HEK293 (cell line): ENCODE data around the gene SHCBP1L.

Experiments
- CTCF ChIA-PET: fragments of 350-600 bp; formaldehyde crosslinking; extraction: SDS; loops from one replicate; lab custom pipeline; 2021; ENCODE audit warnings: antibody characterized with exemption; lab: Yijun Ruan, JAX
- POLR2A ChIA-PET: fragments of 300-600 bp; formaldehyde crosslinking; extraction: SDS; loops from one replicate; lab custom pipeline; 2020; ENCODE audit warnings: antibody characterized with exemption, inconsistent platforms; lab: Yijun Ruan, JAX
- H3K27ac ChIP-seq: fragments of 200-500 bp; sonication (Bioruptor generic); 2 replicates; pipeline ENCODE4 v1.5.1; 2014; ENCODE audit warnings: low read depth, low read length, control low read depth, inconsistent platforms; ENCODE audit errors: extremely low read depth
- H3K36me3 ChIP-seq, 2 experiments: fragments of 200-500 bp in 1 of 2; sonication (Bioruptor generic) in 1 of 2; 1 replicate in 1 of 2; 2 replicates in 1 of 2; pipeline ENCODE4 v1.5.1; 2014 to 2017; ENCODE audit warnings: inconsistent platforms in 2 of 2, low read length in 2 of 2; ENCODE audit not compliant: control insufficient read depth in 2 of 2, insufficient read depth in 1 of 2
- H3K4me1 ChIP-seq: fragments of 200-500 bp; sonication (Bioruptor generic); 2 replicates; pipeline ENCODE4 v1.5.1; 2014; ENCODE audit warnings: mild to moderate bottlenecking, low read length, inconsistent platforms; ENCODE audit not compliant: control insufficient read depth, insufficient read depth
- H3K4me3 ChIP-seq: 2 replicates; pipeline ENCODE4 v1.5.1; 2011; ENCODE audit warnings: low read depth, mild to moderate bottlenecking, control low read depth, low read length, moderate library complexity
- H3K9me3 ChIP-seq: fragments of 200-500 bp; sonication (Bioruptor generic); 2 replicates; pipeline ENCODE4 v1.5.1; 2014; ENCODE audit warnings: low read depth, low read length, inconsistent platforms; ENCODE audit not compliant: control insufficient read depth, insufficient read depth
- HOXA7 ChIP-seq: sonication (generic); formaldehyde crosslinking; IDR thresholded peaks from 2 replicates; pipeline ENCODE4 v1.8.1; 2022; ENCODE audit warnings: missing genetic modification reagents, borderline replicate concordance
- INSM2 ChIP-seq: fragments of 450-650 bp; formaldehyde crosslinking; IDR thresholded peaks from 2 replicates; pipeline ENCODE4 v1.5.1; 2016; ENCODE audit warnings: missing biosample characterization, missing genetic modification characterization
- KLF16 ChIP-seq: fragments of 450-650 bp; formaldehyde crosslinking; IDR thresholded peaks from 2 replicates; pipeline ENCODE4 v1.5.1; 2017; ENCODE audit warnings: missing biosample characterization, missing genetic modification characterization
- KLF9 ChIP-seq: fragments of 450-650 bp; formaldehyde crosslinking; IDR thresholded peaks from 2 replicates; pipeline ENCODE4 v1.5.1; 2016; ENCODE audit warnings: missing biosample characterization, missing genetic modification characterization, low read depth
- MZF1 ChIP-seq: fragments of 450-650 bp; formaldehyde crosslinking; IDR thresholded peaks from 2 replicates; pipeline ENCODE4 v1.5.1; 2017; ENCODE audit warnings: missing biosample characterization, missing genetic modification characterization, borderline replicate concordance
- PRDM1 ChIP-seq: fragments of 450-650 bp; formaldehyde crosslinking; IDR thresholded peaks from 2 replicates; pipeline ENCODE4; 2016; ENCODE audit warnings: missing biosample characterization, missing genetic modification characterization
- SP3 ChIP-seq: fragments of 450-650 bp; formaldehyde crosslinking; IDR thresholded peaks from 2 replicates; pipeline ENCODE4 v1.5.1; 2016; ENCODE audit warnings: missing biosample characterization, missing genetic modification characterization
- TRIM28 ChIP-seq: IDR thresholded peaks from 2 replicates; pipeline ENCODE4 v1.6.1; 2011; ENCODE audit warnings: low read length, control low read depth, borderline replicate concordance
- ZBTB21 ChIP-seq: fragments of 450-650 bp; formaldehyde crosslinking; IDR thresholded peaks from 2 replicates; pipeline ENCODE4 v1.5.1; 2017; ENCODE audit warnings: missing biosample characterization, missing genetic modification characterization
- ZIC2 ChIP-seq: fragments of 450-650 bp; formaldehyde crosslinking; IDR thresholded peaks from 2 replicates; pipeline ENCODE4 v1.5.1; 2016; ENCODE audit warnings: missing biosample characterization, missing genetic modification characterization
- ZNF169 ChIP-seq: fragments of 450-650 bp; formaldehyde crosslinking; IDR thresholded peaks from 2 replicates; pipeline ENCODE4 v1.5.1; 2016; ENCODE audit warnings: missing biosample characterization, missing genetic modification characterization
- ZNF174 ChIP-seq: fragments of 450-650 bp; formaldehyde crosslinking; IDR thresholded peaks from 2 replicates; pipeline ENCODE4 v1.5.0; 2017; ENCODE audit warnings: missing biosample characterization, mild to moderate bottlenecking, missing genetic modification characterization
- ZNF211 ChIP-seq: fragments of 450-650 bp; formaldehyde crosslinking; IDR thresholded peaks from 2 replicates; pipeline ENCODE4 v1.5.1; 2016; ENCODE audit warnings: low read depth, missing biosample characterization, missing genetic modification characterization
- ZNF274 ChIP-seq, 2 experiments: fragments of 200-500 bp in 1 of 2; fragments of 450-650 bp in 1 of 2; sonication (Bioruptor generic) in 1 of 2; formaldehyde crosslinking in 1 of 2; IDR thresholded peaks; 2 replicates each; pipeline versions ENCODE4 v1.5.1 to v1.6.1; 2014 to 2016; ENCODE audit warnings: borderline replicate concordance in 1 of 2, inconsistent platforms in 1 of 2, low read length in 1 of 2, missing biosample characterization in 1 of 2, missing genetic modification characterization in 1 of 2
- ZNF37A ChIP-seq: fragments of 450-650 bp; IDR thresholded peaks from 2 replicates; pipeline ENCODE4 v1.5.1; 2018; ENCODE audit warnings: missing biosample characterization, missing genetic modification characterization
- ZNF510 ChIP-seq: fragments of 450-650 bp; formaldehyde crosslinking; IDR thresholded peaks from 2 replicates; pipeline ENCODE4 v1.5.1; 2018; ENCODE audit warnings: mild to moderate bottlenecking, missing genetic modification characterization, missing biosample characterization; ENCODE audit not compliant: insufficient replicate concordance
- ZNF560 ChIP-seq: fragments of 450-650 bp; formaldehyde crosslinking; IDR thresholded peaks from 2 replicates; pipeline ENCODE4 v1.5.1; 2017; ENCODE audit warnings: missing biosample characterization, missing genetic modification characterization, borderline replicate concordance
- ZNF664 ChIP-seq: fragments of 450-650 bp; formaldehyde crosslinking; IDR thresholded peaks from 2 replicates; pipeline ENCODE4 v1.5.1; 2016; ENCODE audit warnings: missing biosample characterization, missing genetic modification characterization
- ZNF704 ChIP-seq: fragments of 450-650 bp; formaldehyde crosslinking; IDR thresholded peaks from 2 replicates; pipeline ENCODE4 v1.5.1; 2016; ENCODE audit warnings: missing biosample characterization, missing genetic modification characterization
- ZNF76 ChIP-seq: fragments of 450-650 bp; formaldehyde crosslinking; IDR thresholded peaks from 2 replicates; pipeline ENCODE4; 2016; ENCODE audit warnings: low read depth, missing biosample characterization, missing genetic modification characterization, borderline replicate concordance
- ZNF791 ChIP-seq: fragments of 450-650 bp; formaldehyde crosslinking; IDR thresholded peaks from 2 replicates; pipeline ENCODE4 v1.5.1; 2016; ENCODE audit warnings: missing biosample characterization, missing genetic modification characterization
- ZSCAN23 ChIP-seq: fragments of 450-650 bp; formaldehyde crosslinking; IDR thresholded peaks from 2 replicates; pipeline ENCODE4 v1.5.1; 2016; ENCODE audit warnings: missing biosample characterization, missing genetic modification characterization
- ZXDB ChIP-seq: fragments of 450-650 bp; formaldehyde crosslinking; IDR thresholded peaks from 2 replicates; pipeline ENCODE4 v1.5.1; 2016; ENCODE audit warnings: missing biosample characterization, missing genetic modification characterization

Gene SHCBP1L

GRCh38 chr1:182955596-182956588 lies 2.9 kb upstream of the SHCBP1L start:
- no peak overlapping the region for H3K27ac ChIP-seq
- H3K36me3 ChIP-seq, result no peaks in the 10 kb centered on the region
- POLR2A ChIA-PET, result no interaction called here
- TF ChIP-seq ZXDB (no peak), ZNF37A (tag by site-specific recombination) (no peak), ZNF704 (no peak), ZNF664 (no peak)
- no peaks in the 10 kb centered on the region for H3K4me1 ChIP-seq
- no peaks in the 10 kb centered on the region for H3K9me3 ChIP-seq
- CTCF ChIA-PET, result interaction anchor here (0.6 kb wide), 1 partner anchor 120 kb away, joined by 3 read pairs; no protein-coding TSS in a partner anchor
- no peak overlapping the region for H3K4me3 ChIP-seq

GRCh38 chr1:182953826-182954225 lies 860 bp upstream of the SHCBP1L start:
- ChIA-PET POLR2A (interaction anchor here (0.6 kb wide), 1 partner anchor 64 kb away, joined by 3 read pairs; no protein-coding TSS in a partner anchor), CTCF (interaction anchor here (0.6 kb wide), 1 partner anchor 281 kb away, joined by 4 read pairs; no protein-coding TSS in a partner anchor)
- Histone ChIP-seq H3K36me3 (no peaks in the 10 kb centered on the region), H3K4me3 (no peak overlapping the region), H3K4me1 (no peaks in the 10 kb centered on the region)
- TF ChIP-seq ZNF510 (tag by site-specific recombination), result no peak
- no peak for TF ChIP-seq PRDM1 (tag by site-specific recombination)
- TF ChIP-seq INSM2 (tag by site-specific recombination), result no peak
- no peak for TF ChIP-seq SP3
- no peak for TF ChIP-seq HOXA7 (CRISPR knock-in tag)
- TF ChIP-seq ZNF560 (tag by site-specific recombination), result no peak
- no peak for TF ChIP-seq KLF9 (tag by site-specific recombination)
- TF ChIP-seq ZNF274 (IDR thresholded peaks at IDR 0.05; ENCODE audit: low read length), result no peak
- no peak for TF ChIP-seq ZNF274 (tag by site-specific recombination; IDR thresholded peaks at IDR 0.05; ENCODE audit: borderline replicate concordance)
- TF ChIP-seq ZNF664, result no peak
- TF ChIP-seq MZF1 (tag by site-specific recombination), result no peak
- TF ChIP-seq ZNF791 (tag by site-specific recombination), result no peak
- no peak for TF ChIP-seq KLF16 (tag by site-specific recombination)
- TF ChIP-seq ZIC2 (tag by site-specific recombination), result no peak
- no peak for TF ChIP-seq ZNF76
- no peak for TF ChIP-seq ZNF211 (tag by site-specific recombination)
- no peak for TF ChIP-seq ZBTB21 (tag by site-specific recombination)
- TF ChIP-seq ZSCAN23, result no peak
- no peak for TF ChIP-seq TRIM28
- no peak for TF ChIP-seq ZNF174 (tag by site-specific recombination)
- TF ChIP-seq ZNF169 (tag by site-specific recombination), result no peak
- TF ChIP-seq, all 188 proteins: peak for 0
- Histone ChIP-seq H3K9me3 (no peaks in the 10 kb centered on the region), H3K27ac (no peak overlapping the region)
